Panc1 (cell line): Measurements from ENCODE around the gene DNM3.

Source experiments
- POLR2AphosphoS5 ChIP-seq: IDR thresholded peaks from 2 replicates; pipeline ENCODE4 v1.6.1; 2012; ENCODE audit warnings: mild to moderate bottlenecking, low read depth, low read length, moderate library complexity
- SIN3A ChIP-seq: IDR thresholded peaks from 2 replicates; pipeline ENCODE4 v1.6.1; 2012; ENCODE audit warnings: low read depth, mild to moderate bottlenecking, low read length, moderate library complexity, borderline replicate concordance; ENCODE audit not compliant: insufficient read depth
- TCF7L2 ChIP-seq: IDR thresholded peaks from 2 replicates; pipeline ENCODE4 v1.6.1; 2011; ENCODE audit warnings: mild to moderate bottlenecking, low read depth, low read length, inconsistent platforms
- TF ChIP-seq, protein P1 (sequence below): fragments of 450-650 bp; IDR thresholded peaks from 2 replicates; pipeline ENCODE4 v1.5.1; 2017; ENCODE audit warnings: mild to moderate bottlenecking
- TF ChIP-seq, protein P2 (sequence below), 2 experiments: IDR thresholded peaks; 2 replicates each; pipeline ENCODE4 v1.6.1; 2011 to 2012; ENCODE audit warnings: low read depth in 2 of 2, control low read depth in 1 of 2, low read length in 1 of 2, mild to moderate bottlenecking in 1 of 2, moderate library complexity in 1 of 2; ENCODE audit not compliant: insufficient read depth in 1 of 2

DNA sequence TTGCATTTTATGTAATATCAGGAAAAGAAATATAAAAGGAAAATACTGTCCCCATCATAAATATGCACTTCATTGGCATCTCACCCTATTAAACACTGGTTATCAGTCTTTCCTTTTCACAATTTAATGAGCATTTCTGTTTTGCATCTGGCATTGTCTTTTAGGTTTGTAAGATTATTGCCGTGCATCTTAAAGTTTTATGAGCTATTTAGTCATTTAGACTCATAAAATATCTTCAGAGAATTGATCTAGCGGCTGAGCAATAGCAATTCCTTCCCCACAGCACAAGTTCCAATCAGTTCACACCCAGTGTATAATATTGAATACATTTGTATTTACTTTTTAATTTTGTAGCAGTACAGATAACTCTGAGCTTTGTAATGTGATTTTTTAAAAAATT, 466.8 kb downstream of the DNM3 start:
- TF ChIP-seq, protein P1, sequence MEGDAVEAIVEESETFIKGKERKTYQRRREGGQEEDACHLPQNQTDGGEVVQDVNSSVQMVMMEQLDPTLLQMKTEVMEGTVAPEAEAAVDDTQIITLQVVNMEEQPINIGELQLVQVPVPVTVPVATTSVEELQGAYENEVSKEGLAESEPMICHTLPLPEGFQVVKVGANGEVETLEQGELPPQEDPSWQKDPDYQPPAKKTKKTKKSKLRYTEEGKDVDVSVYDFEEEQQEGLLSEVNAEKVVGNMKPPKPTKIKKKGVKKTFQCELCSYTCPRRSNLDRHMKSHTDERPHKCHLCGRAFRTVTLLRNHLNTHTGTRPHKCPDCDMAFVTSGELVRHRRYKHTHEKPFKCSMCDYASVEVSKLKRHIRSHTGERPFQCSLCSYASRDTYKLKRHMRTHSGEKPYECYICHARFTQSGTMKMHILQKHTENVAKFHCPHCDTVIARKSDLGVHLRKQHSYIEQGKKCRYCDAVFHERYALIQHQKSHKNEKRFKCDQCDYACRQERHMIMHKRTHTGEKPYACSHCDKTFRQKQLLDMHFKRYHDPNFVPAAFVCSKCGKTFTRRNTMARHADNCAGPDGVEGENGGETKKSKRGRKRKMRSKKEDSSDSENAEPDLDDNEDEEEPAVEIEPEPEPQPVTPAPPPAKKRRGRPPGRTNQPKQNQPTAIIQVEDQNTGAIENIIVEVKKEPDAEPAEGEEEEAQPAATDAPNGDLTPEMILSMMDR, result no peak
- no peak for TF ChIP-seq SIN3A
- no peak for TF ChIP-seq TCF7L2
- TF ChIP-seq POLR2AphosphoS5, result no peak
- TF ChIP-seq, protein P2, sequence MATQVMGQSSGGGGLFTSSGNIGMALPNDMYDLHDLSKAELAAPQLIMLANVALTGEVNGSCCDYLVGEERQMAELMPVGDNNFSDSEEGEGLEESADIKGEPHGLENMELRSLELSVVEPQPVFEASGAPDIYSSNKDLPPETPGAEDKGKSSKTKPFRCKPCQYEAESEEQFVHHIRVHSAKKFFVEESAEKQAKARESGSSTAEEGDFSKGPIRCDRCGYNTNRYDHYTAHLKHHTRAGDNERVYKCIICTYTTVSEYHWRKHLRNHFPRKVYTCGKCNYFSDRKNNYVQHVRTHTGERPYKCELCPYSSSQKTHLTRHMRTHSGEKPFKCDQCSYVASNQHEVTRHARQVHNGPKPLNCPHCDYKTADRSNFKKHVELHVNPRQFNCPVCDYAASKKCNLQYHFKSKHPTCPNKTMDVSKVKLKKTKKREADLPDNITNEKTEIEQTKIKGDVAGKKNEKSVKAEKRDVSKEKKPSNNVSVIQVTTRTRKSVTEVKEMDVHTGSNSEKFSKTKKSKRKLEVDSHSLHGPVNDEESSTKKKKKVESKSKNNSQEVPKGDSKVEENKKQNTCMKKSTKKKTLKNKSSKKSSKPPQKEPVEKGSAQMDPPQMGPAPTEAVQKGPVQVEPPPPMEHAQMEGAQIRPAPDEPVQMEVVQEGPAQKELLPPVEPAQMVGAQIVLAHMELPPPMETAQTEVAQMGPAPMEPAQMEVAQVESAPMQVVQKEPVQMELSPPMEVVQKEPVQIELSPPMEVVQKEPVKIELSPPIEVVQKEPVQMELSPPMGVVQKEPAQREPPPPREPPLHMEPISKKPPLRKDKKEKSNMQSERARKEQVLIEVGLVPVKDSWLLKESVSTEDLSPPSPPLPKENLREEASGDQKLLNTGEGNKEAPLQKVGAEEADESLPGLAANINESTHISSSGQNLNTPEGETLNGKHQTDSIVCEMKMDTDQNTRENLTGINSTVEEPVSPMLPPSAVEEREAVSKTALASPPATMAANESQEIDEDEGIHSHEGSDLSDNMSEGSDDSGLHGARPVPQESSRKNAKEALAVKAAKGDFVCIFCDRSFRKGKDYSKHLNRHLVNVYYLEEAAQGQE (IDR thresholded peaks at IDR 0.05; ENCODE audit: insufficient read depth in 1 of 2, low read depth in 2 of 2, low read length in 1 of 2), result no peak
